GM21529 (cell line): ENCODE measurements around the gene ZNF318.
"Not testable (repeated sequence)": the region's sequence is repeated elsewhere in the genome, so short reads cannot be mapped to it uniquely, and the experiment has no call there.

Experiments
- ATAC-seq: cut with Tn5 transposase; IDR thresholded peaks from one replicate; pipeline ENCODE4 v1.9.1; 2021; ENCODE audit not compliant: unreplicated experiment

ZNF318 gene

DNA sequence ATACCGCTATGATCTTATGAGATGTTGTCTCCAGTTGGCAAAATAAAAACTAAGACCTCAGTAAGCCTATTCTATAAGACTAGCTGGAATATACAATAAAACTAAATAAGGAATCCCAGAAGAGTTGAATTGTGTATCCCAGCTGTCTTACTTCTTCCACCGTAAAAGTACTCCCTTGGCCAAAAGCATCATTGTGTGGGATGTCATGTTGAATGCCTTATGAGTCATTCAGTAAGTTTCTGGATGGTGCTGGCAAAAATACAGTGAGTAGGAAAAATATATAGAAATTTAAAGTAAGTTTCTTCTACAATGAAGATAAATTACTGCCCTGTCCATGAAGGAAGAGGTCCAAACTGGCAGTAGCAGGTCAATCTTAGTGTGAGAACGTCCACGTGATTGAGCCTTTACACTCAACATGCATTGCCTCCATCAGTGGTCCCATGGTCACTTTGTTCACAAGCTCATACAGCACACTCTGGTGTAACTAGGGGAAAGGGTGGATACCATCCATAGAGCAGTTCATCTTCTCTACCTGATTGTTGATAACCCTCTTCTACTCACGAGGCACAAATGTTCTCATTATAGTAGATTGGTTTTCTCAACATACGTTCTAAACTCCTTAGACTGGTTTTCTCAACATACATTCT, 13.7 kb upstream of the ZNF318 start:
- ATAC-seq: no peak

DNA sequence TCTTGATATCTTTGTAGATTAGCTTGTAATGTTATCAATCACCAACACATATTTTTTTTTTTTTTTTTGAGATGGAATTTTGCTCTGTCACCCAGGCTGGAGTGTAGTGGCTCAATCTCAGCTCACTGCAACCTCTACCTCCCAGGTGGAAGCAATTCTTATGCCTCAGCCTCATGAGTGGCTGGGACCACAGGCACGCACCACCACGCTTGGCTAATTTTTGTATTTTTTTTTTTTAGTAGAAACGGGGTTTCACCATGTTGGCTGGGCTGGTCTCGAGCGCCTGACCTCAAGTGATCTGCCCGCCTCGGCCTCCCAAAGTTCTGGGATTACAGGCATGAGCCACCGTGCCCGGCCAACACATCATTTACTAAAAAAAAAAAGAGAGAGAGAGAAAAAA, 11.4 kb upstream of the ZNF318 start:
- ATAC-seq: not testable (repeated sequence)

DNA sequence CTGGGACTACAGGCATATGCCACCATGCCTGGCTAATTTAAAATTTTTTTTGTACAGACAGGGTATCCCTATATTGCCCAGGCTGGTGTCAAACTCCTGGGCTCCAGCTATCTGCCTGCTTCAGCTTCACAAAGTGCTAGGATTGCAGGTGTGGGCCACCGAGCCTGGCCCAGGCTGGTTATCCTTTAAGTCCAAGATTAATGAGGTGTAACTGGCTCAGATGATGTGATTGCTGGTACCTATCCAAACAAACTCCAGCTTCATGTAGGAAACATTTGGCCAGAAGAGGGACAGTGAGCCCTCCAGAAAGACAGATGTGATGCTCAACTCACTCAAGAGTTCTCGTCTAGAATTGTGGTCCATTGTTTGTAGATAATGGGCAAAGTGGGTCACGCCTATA, 9.2 kb upstream of the ZNF318 start:
- ATAC-seq: no peak

DNA sequence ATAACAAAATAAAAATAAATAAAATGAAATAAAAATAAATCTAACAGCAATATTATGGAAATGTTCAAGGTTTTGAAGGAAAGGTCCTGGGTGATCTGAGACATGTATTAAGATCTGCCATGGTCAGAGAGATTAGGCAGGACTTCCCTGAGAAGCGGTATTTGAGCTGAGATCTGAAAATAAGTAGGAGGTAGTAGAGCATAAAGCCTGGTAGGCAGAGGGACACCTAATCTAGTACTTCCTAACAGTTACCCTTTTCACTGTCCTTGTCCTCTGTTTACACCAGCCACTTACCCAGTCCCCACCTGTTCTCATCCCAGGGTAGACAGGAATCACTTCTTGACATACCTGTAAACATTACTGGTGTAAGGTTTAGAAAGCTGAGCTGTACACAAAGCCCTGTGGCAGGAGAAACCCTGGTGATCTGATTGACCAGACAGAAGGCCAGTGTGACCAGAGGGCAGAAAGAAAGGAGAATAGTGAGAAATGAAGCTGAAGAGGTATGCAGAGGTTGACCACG, 8.3 kb upstream of the ZNF318 start:
- ATAC-seq: peak; percentile 34

DNA sequence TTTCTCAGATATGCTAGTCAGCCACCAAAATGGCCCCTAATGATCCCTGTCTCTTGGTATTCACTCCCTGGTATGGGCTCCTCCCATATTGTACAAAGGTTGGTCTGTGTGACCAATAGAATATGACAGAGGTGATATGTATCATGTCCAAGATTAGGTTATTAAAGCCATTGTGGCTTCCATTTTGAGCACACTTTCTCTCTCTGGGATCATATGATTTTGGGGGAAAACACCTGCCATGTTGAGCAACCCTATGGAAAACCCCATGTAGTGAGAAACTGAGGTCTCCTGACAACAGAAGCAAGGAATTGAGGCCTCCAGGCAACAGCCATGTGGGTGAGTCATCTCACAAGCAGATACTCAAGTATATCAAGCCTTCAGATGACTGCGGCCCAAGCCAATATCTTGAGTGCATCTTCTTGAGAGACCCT, 7.1 kb upstream of the ZNF318 start:
- peak; percentile 40 for ATAC-seq

DNA sequence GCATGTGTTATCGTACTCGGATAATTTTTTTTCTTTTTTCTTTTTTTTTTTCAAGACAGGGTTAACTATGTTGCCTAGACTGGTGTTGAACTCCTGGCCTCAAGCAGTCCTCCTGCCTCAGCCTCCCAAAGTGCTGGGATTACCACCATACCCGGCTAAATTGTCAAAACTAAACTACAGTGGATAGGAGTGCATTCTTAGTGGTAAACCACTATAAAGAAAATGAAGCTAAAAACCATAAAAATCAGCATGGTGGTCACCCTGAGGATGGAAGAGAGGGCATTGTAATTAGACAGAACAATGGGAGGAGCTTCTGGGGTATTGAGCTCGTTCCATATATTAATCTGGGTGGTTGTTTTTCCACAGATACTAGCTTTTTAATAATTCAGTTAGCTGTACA, 6.2 kb upstream of the ZNF318 start:
- ATAC-seq: no peak

DNA sequence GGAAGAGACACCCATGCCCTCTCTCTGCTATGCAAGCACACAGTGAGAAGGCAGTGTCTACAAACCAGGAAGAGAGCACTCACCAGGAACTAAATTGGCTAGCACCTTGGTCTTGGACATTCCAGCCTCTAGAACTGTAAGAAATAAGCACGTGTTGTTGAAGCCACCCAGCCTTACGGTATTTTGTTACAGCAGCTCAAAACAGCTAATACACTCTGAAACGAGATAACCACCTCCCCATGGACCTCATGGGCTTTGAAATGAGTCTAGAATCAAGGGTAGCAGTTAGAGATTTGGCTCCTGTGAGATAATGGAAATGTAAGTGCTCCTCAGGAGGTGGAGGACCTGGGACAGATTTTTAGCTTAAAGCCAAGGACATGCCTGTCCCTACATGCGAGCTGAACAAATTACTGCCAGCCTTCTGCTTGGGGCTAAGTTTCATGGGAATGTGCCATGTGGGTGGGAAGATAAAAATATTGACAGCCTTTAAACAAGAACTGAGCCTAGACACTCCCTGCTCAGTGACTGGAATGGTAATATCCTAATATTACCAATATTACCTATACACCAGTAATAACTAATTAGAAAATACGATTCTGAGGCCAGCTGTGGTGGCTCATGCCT, 3.9 kb upstream of the ZNF318 start:
- no peak for ATAC-seq

DNA sequence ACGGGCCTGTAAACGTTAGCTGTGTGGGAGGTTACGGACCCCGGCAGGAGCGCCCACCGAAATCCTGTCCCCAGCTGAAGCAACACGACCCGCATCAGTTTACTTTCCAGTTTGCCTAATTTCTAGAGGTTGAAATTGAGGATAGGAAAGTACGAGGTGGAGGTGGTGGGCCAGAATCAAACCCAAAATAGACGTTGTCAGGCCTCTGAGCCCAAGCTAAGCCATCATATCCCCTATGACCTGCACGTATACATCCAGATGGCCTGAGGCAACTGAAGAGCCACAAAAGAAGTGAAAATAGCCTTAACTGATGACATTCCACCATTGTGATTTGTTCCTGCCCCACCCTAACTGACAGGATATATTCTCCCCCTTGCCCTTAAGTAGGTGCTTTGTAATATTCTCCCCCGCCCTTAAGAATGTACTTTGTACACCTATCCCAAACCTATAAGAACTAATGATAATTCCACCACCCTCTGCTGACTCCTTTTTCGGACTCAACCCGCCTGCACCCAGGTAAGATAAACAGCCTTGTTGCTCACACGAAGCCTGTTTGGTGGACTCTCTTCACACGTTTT, 645 bp upstream of the ZNF318 start:
- ATAC-seq: peak; percentile 20

DNA sequence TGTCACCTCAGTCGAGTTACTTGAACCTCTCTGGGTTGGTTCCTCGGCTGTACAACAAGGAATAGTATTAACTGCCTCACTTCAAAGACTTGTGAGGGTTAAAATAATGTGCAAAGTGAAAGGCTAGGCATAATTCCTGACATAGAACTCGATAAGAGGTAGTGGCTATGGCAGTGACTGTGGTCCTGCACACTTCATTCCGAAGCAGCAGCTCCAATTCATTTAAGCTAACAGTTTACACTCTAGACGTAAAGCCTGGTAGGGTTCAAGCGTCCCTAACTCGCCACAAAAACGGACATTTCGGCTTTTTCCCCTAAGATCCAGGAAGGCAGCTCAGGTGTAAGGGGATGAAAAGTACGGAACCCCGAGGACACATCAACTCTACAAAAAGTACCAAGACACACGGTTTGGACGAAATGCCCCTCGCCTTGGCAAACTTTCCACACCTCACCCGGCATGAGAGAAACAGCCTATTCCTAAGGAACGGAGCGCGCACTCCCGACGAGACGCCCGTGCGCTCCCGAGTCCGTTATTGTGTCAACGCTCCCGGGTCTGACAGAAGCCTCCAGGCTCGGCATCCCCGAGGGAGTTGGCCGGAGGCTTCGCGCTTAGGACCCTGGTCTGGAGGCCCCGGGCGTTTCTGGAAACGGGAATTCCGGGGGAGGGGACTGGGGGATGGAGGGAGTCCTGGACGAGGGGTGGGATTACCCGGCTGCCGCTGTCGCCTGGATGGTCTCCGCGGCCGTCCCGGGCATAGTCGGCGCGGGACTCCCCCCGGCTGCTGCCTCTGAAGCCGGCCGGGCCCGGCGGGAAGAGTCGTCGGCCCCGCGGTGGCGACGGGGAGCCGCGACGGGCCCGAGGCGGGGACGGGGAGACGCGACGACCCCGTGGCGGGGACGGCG, 937 bp downstream of the ZNF318 start:
- peak; percentile 2 for ATAC-seq

DNA sequence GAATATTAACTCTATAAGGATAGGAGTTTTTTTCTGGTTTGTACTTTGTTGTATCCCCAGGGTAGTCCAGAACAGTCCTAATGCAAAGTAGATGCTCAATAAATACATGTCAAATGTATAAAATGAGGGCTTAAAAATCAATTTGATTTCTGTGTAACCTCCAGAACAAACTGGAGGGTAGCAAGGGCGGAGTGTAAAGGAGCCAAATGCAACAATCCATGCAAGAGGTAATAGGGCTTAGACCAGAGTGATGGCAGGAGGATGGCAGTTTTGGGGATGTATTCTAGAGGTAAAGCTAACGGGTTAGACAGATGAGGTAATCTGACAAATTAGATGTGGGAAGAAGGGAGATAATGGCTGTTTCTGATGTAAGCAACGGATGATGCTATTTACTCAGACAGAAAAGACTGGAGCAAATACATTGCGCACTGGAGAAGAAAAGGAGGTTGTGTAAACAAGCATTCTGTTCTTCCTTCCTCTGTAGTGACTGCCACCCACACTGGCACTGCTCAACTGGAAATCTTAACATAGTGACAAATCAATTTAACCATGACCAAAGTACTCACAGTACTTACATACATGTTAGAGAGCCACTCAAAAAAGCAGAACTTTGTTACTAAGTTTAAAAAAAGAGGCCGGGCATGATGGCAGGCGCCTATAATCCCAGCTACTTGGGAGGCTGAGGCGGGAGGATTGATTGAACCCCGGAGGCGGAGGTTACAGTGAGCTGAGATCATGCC, 2.0 kb downstream of the ZNF318 start:
- ATAC-seq: no peak

DNA sequence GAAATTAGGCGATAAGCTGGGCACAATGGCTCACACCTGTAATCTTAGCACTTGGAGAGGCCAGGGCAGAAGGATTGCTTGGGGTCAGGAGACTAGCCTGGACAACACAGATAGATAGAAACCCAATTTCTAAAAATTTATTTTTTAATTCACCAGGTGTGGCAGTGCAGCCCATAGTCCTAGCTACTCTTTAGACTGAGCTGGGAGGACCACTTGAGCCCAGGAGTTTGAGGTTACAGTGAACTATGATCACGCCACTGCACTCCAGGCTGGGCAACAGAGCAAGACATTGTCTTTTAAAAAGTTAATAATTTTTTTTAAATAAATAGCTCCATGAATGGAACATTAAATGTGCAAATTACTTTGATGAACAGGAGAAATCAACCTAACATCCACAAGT, 8.2 kb downstream of the ZNF318 start:
- no peak for ATAC-seq

DNA sequence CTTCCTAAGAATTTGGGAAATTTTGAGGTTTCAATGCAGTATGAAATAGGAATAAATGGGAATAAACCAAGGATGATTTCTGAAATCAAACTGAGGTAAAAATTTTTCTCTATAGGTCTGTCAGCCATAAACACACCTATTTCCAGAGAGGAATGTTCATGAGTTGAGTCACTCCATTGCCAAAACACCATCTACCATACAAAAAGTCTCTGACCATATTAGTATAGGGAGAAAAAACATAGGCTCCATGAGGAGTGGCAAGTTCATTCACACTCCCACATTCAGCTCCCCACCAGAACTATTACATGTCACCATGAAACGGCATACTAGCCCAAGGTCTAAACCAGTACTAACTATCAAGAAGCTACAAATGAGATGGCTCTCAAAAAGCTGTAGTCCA, 9.6 kb downstream of the ZNF318 start:
- no peak for ATAC-seq

DNA sequence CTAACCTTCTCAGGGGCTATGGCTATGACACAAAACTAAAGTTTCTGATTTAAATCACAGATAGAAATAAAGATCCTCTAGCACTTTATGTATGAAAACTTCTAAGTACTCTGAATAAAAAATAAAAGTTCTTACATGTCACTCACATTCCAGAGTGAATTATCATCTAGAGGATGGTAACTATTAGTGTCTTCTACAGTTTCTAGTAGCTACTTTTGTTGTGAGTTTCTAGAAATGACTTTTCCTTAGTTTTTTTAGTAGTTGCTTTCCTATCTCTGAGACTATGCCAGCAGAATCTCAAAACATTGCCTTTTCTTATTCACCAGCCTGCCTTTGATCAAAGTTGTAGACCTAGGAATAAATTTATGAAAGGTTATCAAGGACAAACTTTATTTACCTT, 10.1 kb downstream of the ZNF318 start:
- ATAC-seq: no peak

DNA sequence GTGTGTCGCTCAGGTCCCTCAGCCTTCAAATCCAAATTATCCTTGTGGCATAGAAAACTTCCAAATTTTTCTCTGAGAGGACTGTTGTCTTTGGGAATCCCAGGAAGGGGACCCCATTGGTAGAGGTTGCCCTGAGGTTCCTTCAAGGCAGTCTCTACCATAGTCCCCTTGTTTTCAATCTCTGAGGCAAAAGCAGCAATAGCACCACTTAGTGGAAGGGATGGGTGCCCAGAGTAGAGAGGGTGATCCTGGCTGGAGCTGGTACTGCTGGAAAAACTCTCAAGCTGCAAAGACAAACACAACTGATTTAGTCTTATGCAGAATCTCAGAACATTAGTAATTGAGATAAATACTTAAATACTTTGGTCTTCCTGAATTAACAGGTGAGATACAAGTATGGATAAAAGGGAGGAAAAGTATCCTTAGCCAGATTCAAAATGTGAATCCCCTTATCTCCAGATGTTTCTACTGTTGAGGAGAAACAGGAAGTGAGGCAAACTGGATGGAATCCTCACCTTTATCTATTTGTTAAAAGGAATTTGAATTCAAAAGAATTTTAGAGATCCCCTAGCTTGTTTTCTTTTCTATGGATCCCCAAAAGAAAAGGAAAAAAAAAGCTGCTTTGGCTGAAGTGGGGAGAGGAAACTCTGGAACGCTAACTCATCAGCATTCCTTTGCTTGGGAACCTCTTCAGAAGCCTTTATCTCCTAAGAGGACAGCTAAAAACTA, 13.4 kb downstream of the ZNF318 start:
- ATAC-seq: no peak

DNA sequence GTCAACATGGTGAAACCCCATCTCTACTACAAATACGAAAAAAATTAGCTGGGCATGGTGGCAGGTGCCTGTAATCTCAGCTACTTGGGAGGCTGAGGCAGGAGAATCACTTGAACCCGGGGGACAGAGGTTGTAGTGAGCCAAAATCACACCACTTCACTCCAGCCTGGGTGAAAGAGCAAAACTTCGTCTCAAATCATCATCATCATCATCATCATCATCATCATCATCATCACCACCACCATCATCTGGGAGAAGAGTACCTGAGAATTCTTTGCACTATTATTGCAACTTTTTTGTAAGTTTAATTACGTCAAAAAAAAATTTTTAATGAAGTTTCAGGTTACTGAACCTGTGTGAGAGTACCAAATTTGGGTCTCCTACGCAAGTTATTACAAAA, 17.5 kb downstream of the ZNF318 start:
- ATAC-seq: not testable (repeated sequence)

DNA sequence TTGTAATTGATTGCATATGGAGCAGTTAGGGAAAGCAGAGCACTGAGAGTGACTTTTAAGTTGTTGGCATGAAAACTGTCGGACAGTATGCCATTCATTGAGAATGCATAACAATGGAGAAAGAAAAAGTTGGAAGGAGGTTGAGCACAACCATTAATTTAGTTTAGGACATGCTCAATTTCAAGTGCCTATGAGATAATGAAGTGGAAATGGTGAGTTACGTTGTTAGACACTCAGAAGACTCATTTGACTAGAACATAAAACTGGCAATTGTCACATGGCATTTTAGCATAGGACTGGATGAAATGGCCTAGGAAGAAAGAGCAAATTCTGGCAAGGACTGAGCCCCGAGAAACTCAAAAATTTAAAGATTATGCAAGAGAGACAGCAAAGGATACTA, 22.0 kb downstream of the ZNF318 start:
- ATAC-seq: no peak

DNA sequence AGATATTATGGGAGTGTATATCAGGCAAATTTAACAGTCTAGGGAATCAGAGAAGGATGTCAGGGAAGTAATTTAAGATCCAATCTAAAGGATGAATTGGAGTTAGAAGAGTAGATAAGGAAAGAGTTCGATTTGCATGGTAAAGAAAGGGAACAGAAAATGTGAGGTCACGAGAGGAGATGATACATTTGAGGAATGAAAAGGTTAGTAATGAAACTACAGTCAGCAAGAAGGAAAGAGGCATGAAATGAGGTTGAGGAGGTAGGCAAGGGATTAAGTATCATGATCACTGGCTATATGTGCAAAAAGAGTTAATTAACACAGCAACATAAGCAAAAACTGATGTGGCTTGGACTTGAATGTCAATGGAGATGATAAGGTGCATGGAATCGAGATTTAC, 22.4 kb downstream of the ZNF318 start:
- ATAC-seq: no peak

DNA sequence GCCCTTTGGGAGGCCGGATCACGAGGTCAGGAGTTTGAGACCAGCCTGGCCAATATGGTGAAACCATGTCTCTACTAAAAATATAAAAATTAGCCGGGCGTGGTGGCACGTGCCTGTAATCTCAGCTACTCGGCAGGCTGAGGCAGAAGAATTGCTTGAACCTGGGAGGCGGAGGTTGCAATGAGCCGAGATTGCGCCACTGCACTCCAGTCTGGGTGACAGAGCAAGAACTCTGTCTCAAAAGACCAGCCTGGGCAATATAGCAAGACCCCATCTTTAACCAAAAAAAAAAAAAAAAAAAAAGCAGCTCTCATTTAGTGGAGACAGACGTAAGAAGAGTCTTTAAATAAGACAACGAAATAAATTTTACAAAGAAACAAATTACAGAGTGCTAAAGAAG, 23.2 kb downstream of the ZNF318 start:
- not testable (repeated sequence) for ATAC-seq

DNA sequence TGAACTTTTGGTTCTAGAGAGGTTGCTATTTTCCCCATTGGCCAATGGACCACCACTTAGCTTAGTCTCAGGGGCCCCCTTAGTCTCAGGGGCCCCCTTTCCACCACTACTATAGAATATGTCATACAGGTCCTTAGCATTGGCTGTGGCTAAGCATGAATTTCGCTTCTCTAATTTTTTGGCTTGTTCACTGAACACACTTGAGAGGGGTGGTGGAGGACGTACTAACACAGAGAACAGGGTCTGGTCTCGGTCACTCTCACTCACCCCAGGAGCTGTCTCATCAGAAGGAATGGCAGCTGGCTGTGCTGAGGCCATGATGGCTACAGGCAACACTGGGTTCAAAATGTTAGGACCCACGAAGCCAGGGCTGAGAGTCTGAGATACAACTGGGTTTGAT, 30.3 kb downstream of the ZNF318 start:
- peak; percentile 80 for ATAC-seq

DNA sequence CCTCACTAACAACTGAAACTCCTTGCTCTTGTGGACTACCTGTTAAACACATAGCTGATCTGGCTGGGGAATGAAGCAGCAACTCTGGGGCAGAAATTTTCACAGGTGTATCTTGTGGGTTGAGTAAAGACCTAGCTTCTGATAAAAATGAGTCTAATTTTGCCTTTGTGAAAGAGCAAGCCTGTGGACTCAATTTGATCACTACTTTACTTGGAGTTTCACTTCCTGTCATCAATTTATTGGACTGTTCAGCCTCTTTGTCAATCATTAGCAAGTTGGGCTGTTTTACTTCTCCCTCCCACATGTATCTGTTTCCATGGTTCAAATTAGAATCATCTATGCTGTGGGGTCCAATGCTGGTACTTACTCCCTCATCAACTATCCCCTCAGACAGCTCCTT, 31.2 kb downstream of the ZNF318 start:
- peak; percentile 55 for ATAC-seq
